Endothelial cell of umbilical vein (primary cell): ENCODE results near the gene CCNG1.

Experiments used
- CTCF ChIP-seq, 2 donors: IDR thresholded peaks; 1 replicate in 1 of 2; 2 replicates in 1 of 2; pipeline ENCODE4 v1.5.1; 2011; ENCODE audit warnings: low read length in 2 of 2, mild to moderate bottlenecking in 2 of 2, moderate library complexity in 2 of 2, control low read depth in 1 of 2, inconsistent platforms in 1 of 2, low read depth in 1 of 2; ENCODE audit not compliant: insufficient read depth in 1 of 2; ENCODE audit errors: extremely low read depth in 1 of 2
- EZH2 ChIP-seq: IDR thresholded peaks from 2 replicates; pipeline ENCODE4 v1.6.1; 2012; ENCODE audit warnings: borderline replicate concordance, low read depth, mild to moderate bottlenecking, moderate library complexity, low read length, inconsistent platforms; ENCODE audit not compliant: severe bottlenecking
- GATA2 ChIP-seq: IDR thresholded peaks from 2 replicates; pipeline ENCODE4 v1.7.0; 2011; ENCODE audit warnings: low read depth, mild to moderate bottlenecking, moderate library complexity, mixed read lengths, low read length; ENCODE audit not compliant: insufficient read length, insufficient read depth
- JUN ChIP-seq: IDR thresholded peaks from 2 replicates; pipeline ENCODE4 v1.6.1; 2011; ENCODE audit warnings: borderline replicate concordance, low read depth; ENCODE audit not compliant: insufficient read length, insufficient read depth
- MAX ChIP-seq: IDR thresholded peaks from 2 replicates; pipeline ENCODE4 v1.6.1; 2011; ENCODE audit not compliant: insufficient read depth, insufficient read length
- MYC ChIP-seq: IDR thresholded peaks from one replicate; pipeline ENCODE4 v1.6.1; 2011; ENCODE audit warnings: mild to moderate bottlenecking, low read depth, low read length
- POLR2A ChIP-seq: IDR thresholded peaks from 2 replicates; pipeline ENCODE4 v1.6.1; 2012; ENCODE audit warnings: low read depth, mild to moderate bottlenecking, control low read depth, low read length
- POLR2AphosphoS5 ChIP-seq: IDR thresholded peaks from 2 replicates; pipeline ENCODE4 v1.6.1; 2012; ENCODE audit warnings: low read depth, mild to moderate bottlenecking, control low read depth, low read length, moderate library complexity; ENCODE audit not compliant: insufficient read depth

- TF ChIP-seq CTCF (IDR thresholded peaks at IDR 0.05; ENCODE audit: extremely low read depth in 1 of 2, insufficient read depth in 1 of 2, low read depth in 1 of 2, low read length in 2 of 2) (no peak), POLR2A (no peak), POLR2AphosphoS5 (no peak), EZH2 (no peak), MYC (no peak), GATA2 (no peak), JUN (no peak), MAX (no peak)
Observed at GRCh38 chr5:163447875-163448274, 10.5 kb downstream of the CCNG1 start.
